ENCODE measurements around the gene F2RL3. TPM values are rescaled to one million over a fixed set of nuclear protein-coding genes. Genes with fewer than 3 reads are reported as not detected.
"Not testable (repeated sequence)": the region's sequence is repeated elsewhere in the genome, so short reads cannot be mapped to it uniquely, and the experiment has no call there.

The F2RL3 gene
- total and polyA plus RNA-seq, 9 of the 15 experiments (the other 6 are each of a cell fraction or from before 2014, with no cell fraction given) = 1.4 to 27.6 (median 11.9) TPM

DNA sequence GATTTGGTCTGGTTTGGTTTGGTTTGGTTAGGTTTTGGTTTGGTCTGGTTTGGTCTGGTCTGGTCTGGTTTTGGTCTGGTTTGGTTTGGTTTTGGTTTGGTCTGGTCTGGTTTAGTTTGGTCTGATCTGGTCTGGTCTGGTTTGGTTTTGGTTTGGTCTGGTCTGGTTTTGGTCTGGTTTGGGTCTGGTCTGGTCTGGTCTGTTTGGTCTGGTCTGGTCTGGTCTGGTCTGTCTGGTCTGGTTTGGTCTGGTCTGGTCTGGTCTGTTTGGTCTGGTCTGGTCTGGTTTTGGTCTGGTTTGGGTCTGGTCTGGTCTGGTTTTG, 13.9 kb upstream of the F2RL3 start:
- Histone ChIP-seq H3K79me2 (ENCODE audit: control insufficient read depth, insufficient read depth, low read length) (peaks cover 15% of the 10 kb centered on the region; the same call in 2 of the 3 replicates), H3K27ac (ENCODE audit: extremely low read depth, low read depth, low read length) (peak overlapping the region; percentile 28; the same call in 1 of the 3 replicates), H3K36me3 (ENCODE audit: control insufficient read depth, insufficient read depth, low read length) (peaks cover 71% of the 10 kb centered on the region; the same call in 2 of the 3 replicates), H3K4me1 (replicated peaks in 1 of 2; ENCODE audit: control insufficient read depth in 2 of 2, insufficient read depth in 2 of 2, low read length in 2 of 2) (peaks cover 0 to 17% of the 10 kb centered on the region in 2 experiments; a peak in 2 of 5 replicates)
- H3K4me2 ChIP-seq (ENCODE audit: insufficient read depth, low read length); CTCF ChIA-PET (ENCODE audit: low intra/inter-chr PET ratio); H3K9ac ChIP-seq (ENCODE audit: insufficient read depth in 1 of 2, low read depth in 2 of 2, low read length in 2 of 2); H3K4me3 ChIP-seq; BruUV-seq (replicated peaks); H2AFZ ChIP-seq (ENCODE audit: low read depth, low read length); H3K9me1 ChIP-seq (ENCODE audit: control insufficient read depth, insufficient read depth, low read length); DNase-seq (ENCODE audit: extremely low read depth in 1 of 4, low spot score in 3 of 4); H3K9me3 ChIP-seq (replicated peaks; ENCODE audit: control insufficient read depth, insufficient read depth, low read depth, low read length); ATAC-seq; FAIRE-seq; in situ Hi-C loops (cut with MboI); POLR2A ChIA-PET; H4K20me1 ChIP-seq (replicated peaks; ENCODE audit: control insufficient read depth, insufficient read depth, low read length); H3K27me3 ChIP-seq (ENCODE audit: control insufficient read depth in 2 of 2, insufficient read depth in 2 of 2, low read length in 2 of 2); intact Hi-C loops (cut with micrococcal nuclease): not testable (repeated sequence)
- peak; percentile 3 for TF ChIP-seq ASH1L (IDR thresholded peaks at IDR 0.05; ENCODE audit: borderline replicate concordance, low read depth, partially characterized antibody)
- peak; percentile 67 to 76; a peak in 2 of 4 replicates for TF ChIP-seq TRIM24 (IDR thresholded peaks at IDR 0.05)

- H2AFZ ChIP-seq (ENCODE audit: low read depth, low read length) = no peak overlapping the region
- ATAC-seq (no peak), FAIRE-seq (no peak), DNase-seq (ENCODE audit: extremely low read depth in 1 of 4, low spot score in 3 of 4) (no peak)
- CTCF ChIA-PET (ENCODE audit: low intra/inter-chr PET ratio) = no interaction called here
- H3K4me3 ChIP-seq = no peak overlapping the region
- BruUV-seq (replicated peaks) = no TSS peak
- H3K4me2 ChIP-seq (ENCODE audit: insufficient read depth, low read length) = no peak overlapping the region
- no peak overlapping the region for H3K27ac ChIP-seq (ENCODE audit: extremely low read depth, low read depth, low read length)
- intact Hi-C loops (cut with micrococcal nuclease) = no loop called here
- H3K9ac ChIP-seq (ENCODE audit: insufficient read depth in 1 of 2, low read depth in 2 of 2, low read length in 2 of 2) = no peak overlapping the region
- H3K79me2 ChIP-seq (ENCODE audit: control insufficient read depth, insufficient read depth, low read length) = peaks cover 15% of the 10 kb centered on the region; the same call in 2 of the 3 replicates
- POLR2A ChIA-PET = no interaction called here
- WGBS (ENCODE audit: insufficient coverage, low coverage, missing lambda C conversion rate) = 96% methylated on average over 30 of the region's 39 CpGs
- peaks cover 0 to 17% of the 10 kb centered on the region in 2 experiments; a peak in 2 of 5 replicates for H3K4me1 ChIP-seq (replicated peaks in 1 of 2; ENCODE audit: control insufficient read depth in 2 of 2, insufficient read depth in 2 of 2, low read length in 2 of 2)
- no peaks in the 10 kb centered on the region for H4K20me1 ChIP-seq (replicated peaks; ENCODE audit: control insufficient read depth, insufficient read depth, low read length)
- in situ Hi-C loops (cut with MboI) = no loop called here
- no peaks in the 10 kb centered on the region for H3K27me3 ChIP-seq (ENCODE audit: control insufficient read depth in 2 of 2, insufficient read depth in 2 of 2, low read length in 2 of 2)
- peaks cover 6% of the 10 kb centered on the region for H3K9me3 ChIP-seq (replicated peaks; ENCODE audit: control insufficient read depth, insufficient read depth, low read depth, low read length)
- H3K9me1 ChIP-seq (ENCODE audit: control insufficient read depth, insufficient read depth, low read length) = no peaks in the 10 kb centered on the region
- peaks cover 70% of the 10 kb centered on the region; the same call in 2 of the 3 replicates for H3K36me3 ChIP-seq (ENCODE audit: control insufficient read depth, insufficient read depth, low read length)
- TF ChIP-seq, protein P1, sequence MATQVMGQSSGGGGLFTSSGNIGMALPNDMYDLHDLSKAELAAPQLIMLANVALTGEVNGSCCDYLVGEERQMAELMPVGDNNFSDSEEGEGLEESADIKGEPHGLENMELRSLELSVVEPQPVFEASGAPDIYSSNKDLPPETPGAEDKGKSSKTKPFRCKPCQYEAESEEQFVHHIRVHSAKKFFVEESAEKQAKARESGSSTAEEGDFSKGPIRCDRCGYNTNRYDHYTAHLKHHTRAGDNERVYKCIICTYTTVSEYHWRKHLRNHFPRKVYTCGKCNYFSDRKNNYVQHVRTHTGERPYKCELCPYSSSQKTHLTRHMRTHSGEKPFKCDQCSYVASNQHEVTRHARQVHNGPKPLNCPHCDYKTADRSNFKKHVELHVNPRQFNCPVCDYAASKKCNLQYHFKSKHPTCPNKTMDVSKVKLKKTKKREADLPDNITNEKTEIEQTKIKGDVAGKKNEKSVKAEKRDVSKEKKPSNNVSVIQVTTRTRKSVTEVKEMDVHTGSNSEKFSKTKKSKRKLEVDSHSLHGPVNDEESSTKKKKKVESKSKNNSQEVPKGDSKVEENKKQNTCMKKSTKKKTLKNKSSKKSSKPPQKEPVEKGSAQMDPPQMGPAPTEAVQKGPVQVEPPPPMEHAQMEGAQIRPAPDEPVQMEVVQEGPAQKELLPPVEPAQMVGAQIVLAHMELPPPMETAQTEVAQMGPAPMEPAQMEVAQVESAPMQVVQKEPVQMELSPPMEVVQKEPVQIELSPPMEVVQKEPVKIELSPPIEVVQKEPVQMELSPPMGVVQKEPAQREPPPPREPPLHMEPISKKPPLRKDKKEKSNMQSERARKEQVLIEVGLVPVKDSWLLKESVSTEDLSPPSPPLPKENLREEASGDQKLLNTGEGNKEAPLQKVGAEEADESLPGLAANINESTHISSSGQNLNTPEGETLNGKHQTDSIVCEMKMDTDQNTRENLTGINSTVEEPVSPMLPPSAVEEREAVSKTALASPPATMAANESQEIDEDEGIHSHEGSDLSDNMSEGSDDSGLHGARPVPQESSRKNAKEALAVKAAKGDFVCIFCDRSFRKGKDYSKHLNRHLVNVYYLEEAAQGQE (IDR thresholded peaks at IDR 0.05; ENCODE audit: borderline replicate concordance) = peak; percentile 27; the same call in 1 of the 2 replicates
- TF ChIP-seq, protein P1 (CRISPR knock-in tag; IDR thresholded peaks at IDR 0.05; ENCODE audit: low read depth) = no peak
- peak; percentile 26; the same call in 1 of the 2 replicates for TF ChIP-seq MAX (CRISPR knock-in tag; IDR thresholded peaks at IDR 0.05)
These were observed 12.9 kb upstream of the F2RL3 start for GRCh38 chr19:16875584-16876555.
